H1 (cell line): ENCODE measurements around the gene CCDC71L. TPM values are rescaled to one million over a fixed set of nuclear protein-coding genes. Genes with fewer than 3 reads are reported as not detected.

ENCODE experiments used
- CTCF ChIA-PET: fragments of 300-600 bp; sonication (Branson Sonifier 250); formaldehyde crosslinking; loops from one replicate; lab custom pipeline; 2021; ENCODE audit not compliant: partially characterized antibody; lab: Charles Lee
- POLR2A ChIA-PET: fragments of 300-600 bp; sonication (Branson Sonifier 250); formaldehyde crosslinking; loops from one replicate; lab custom pipeline; 2021; ENCODE audit warnings: inconsistent platforms; ENCODE audit not compliant: partially characterized antibody; lab: Charles Lee
- DNase-seq, 2 experiments: peaks; one replicate each; pipeline versions ENCODE4 v3.0.0 to v3.0.0-alpha.2; 2010 to 2022; ENCODE audit warnings: low spot score in 2 of 2, low read depth in 1 of 2, mixed read lengths in 1 of 2
- FAIRE-seq: peaks from 2 replicates; lab custom pipeline; 2011; peaks lifted over from hg19 to GRCh38; lab: Jason Lieb, UNC
- H2AFZ ChIP-seq: 2 replicates; pipeline ENCODE4 v1.8.1; 2012; ENCODE audit warnings: low read length, inconsistent platforms
- H2AK5ac ChIP-seq: 2 replicates; pipeline ENCODE4 v1.6.1; 2013; ENCODE audit warnings: low read depth, low read length
- H2BK120ac ChIP-seq: replicated peaks from 2 replicates; pipeline ENCODE3; 2013; ENCODE audit warnings: low read depth, low read length, inconsistent platforms
- H2BK12ac ChIP-seq: 2 replicates; pipeline ENCODE4 v1.6.1; 2013; ENCODE audit warnings: low read depth, low read length
- H2BK15ac ChIP-seq: 2 replicates; pipeline ENCODE4 v1.6.1; 2013; ENCODE audit warnings: low read length
- H2BK20ac ChIP-seq: 2 replicates; pipeline ENCODE4 v1.6.1; 2013; ENCODE audit warnings: low read length
- H2BK5ac ChIP-seq: 2 replicates; pipeline ENCODE4 v1.6.1; 2013; ENCODE audit warnings: low read depth, low read length
- H3K14ac ChIP-seq: 2 replicates; pipeline ENCODE4 v1.6.1; 2013; ENCODE audit warnings: inconsistent platforms; ENCODE audit not compliant: insufficient read length
- H3K18ac ChIP-seq: 2 replicates; pipeline ENCODE4 v1.6.1; 2013; ENCODE audit warnings: low read length; ENCODE audit errors: extremely low read depth
- H3K23ac ChIP-seq: 2 replicates; pipeline ENCODE4 v1.6.1; 2013; ENCODE audit warnings: inconsistent platforms; ENCODE audit not compliant: insufficient read length
- H3K23me2 ChIP-seq: 2 replicates; pipeline ENCODE4 v1.6.1; 2013; ENCODE audit warnings: low read depth, low read length
- H3K27ac ChIP-seq: 2 replicates; pipeline ENCODE4 v1.6.1; 2011; ENCODE audit warnings: low read depth, low read length, inconsistent platforms
- H3K27me3 ChIP-seq, 4 experiments: replicated peaks in 1 of 4; 1 replicate in 1 of 4; 2 replicates in 3 of 4; pipeline versions ENCODE4 v1.6.1 to v1.8.1; 2011 to 2013; ENCODE audit warnings: low read length in 3 of 4, mild to moderate bottlenecking in 3 of 4, inconsistent platforms in 2 of 4, mixed read lengths in 2 of 4, moderate library complexity in 1 of 4; ENCODE audit not compliant: control insufficient read depth in 3 of 4, insufficient read depth in 3 of 4; ENCODE audit errors: extremely low read depth in 1 of 4
- H3K36me3 ChIP-seq, 4 experiments: 2 replicates each; pipeline versions ENCODE4 v1.6.1 to v1.8.1; 2011 to 2013; ENCODE audit warnings: mild to moderate bottlenecking in 4 of 4, low read length in 3 of 4, moderate library complexity in 2 of 4, control low read depth in 1 of 4, inconsistent platforms in 1 of 4; ENCODE audit not compliant: insufficient read depth in 4 of 4, control insufficient read depth in 2 of 4
- H3K4ac ChIP-seq: replicated peaks from 2 replicates; pipeline ENCODE3; 2013; ENCODE audit warnings: low read length, low read depth, mixed read lengths, inconsistent platforms; ENCODE audit not compliant: insufficient read length
- H3K4me1 ChIP-seq, 4 experiments: replicated peaks in 1 of 4; 1 replicate in 1 of 4; 2 replicates in 3 of 4; pipeline versions ENCODE4 v1.6.1 to v1.8.1; 2011 to 2013; ENCODE audit warnings: low read length in 3 of 4, inconsistent platforms in 2 of 4, mixed read lengths in 1 of 4; ENCODE audit not compliant: insufficient read depth in 4 of 4, control insufficient read depth in 3 of 4
- H3K4me2 ChIP-seq, 2 experiments: 2 replicates each; pipeline versions ENCODE4 v1.6.1 to v1.8.1; 2011 to 2013; ENCODE audit warnings: low read depth in 2 of 2, low read length in 2 of 2, control low read depth in 1 of 2, inconsistent platforms in 1 of 2, mild to moderate bottlenecking in 1 of 2; ENCODE audit not compliant: insufficient read depth in 1 of 2
- H3K4me3 ChIP-seq, 4 experiments: fragments of 200-600, 300-600 bp in 1 of 4; sonication (generic), shearing (Covaris generic), sonication (Bioruptor Twin) in 1 of 4; 2 replicates each; pipeline versions ENCODE4 v1.5.1 to v1.8.1; 2011 to 2016; ENCODE audit warnings: low read length in 4 of 4, low read depth in 3 of 4, control low read depth in 2 of 4, inconsistent platforms in 2 of 4, mild to moderate bottlenecking in 2 of 4, mixed read lengths in 1 of 4, moderate library complexity in 1 of 4; ENCODE audit not compliant: insufficient read depth in 2 of 4; ENCODE audit errors: extremely low read depth in 1 of 4
- H3K56ac ChIP-seq: replicated peaks from 2 replicates; pipeline ENCODE3; 2013; ENCODE audit warnings: low read depth, mild to moderate bottlenecking, mixed read lengths, low read length, inconsistent platforms; ENCODE audit not compliant: insufficient read length
- H3K79me1 ChIP-seq: 2 replicates; pipeline ENCODE4 v1.6.1; 2013; ENCODE audit warnings: low read depth, low read length, control low read depth
- H3K79me2 ChIP-seq, 2 experiments: 2 replicates each; pipeline versions ENCODE4 v1.6.1 to v1.8.1; 2012 to 2013; ENCODE audit warnings: low read length in 2 of 2, mild to moderate bottlenecking in 2 of 2, inconsistent platforms in 1 of 2; ENCODE audit not compliant: insufficient read depth in 2 of 2, control insufficient read depth in 1 of 2
- H3K9ac ChIP-seq, 4 experiments: replicated peaks in 1 of 4; 1 replicate in 1 of 4; 2 replicates in 3 of 4; pipeline versions ENCODE4 v1.6.1 to v1.8.1; 2011 to 2013; ENCODE audit warnings: low read depth in 3 of 4, low read length in 3 of 4, control low read depth in 2 of 4, mild to moderate bottlenecking in 2 of 4, moderate library complexity in 2 of 4, inconsistent platforms in 1 of 4; ENCODE audit errors: extremely low read depth in 1 of 4
- H3K9me3 ChIP-seq, 2 experiments: 2 replicates each; pipeline versions ENCODE4 v1.6.1 to v1.8.1; 2012 to 2013; ENCODE audit warnings: mild to moderate bottlenecking in 2 of 2, moderate library complexity in 2 of 2, control low read depth in 1 of 2, inconsistent platforms in 1 of 2, low read depth in 1 of 2, low read length in 1 of 2, mixed read lengths in 1 of 2; ENCODE audit not compliant: insufficient read depth in 2 of 2
- H4K20me1 ChIP-seq, 2 experiments: replicated peaks in 1 of 2; 2 replicates each; pipeline versions ENCODE3 to v1.8.1; 2011 to 2013; ENCODE audit warnings: inconsistent platforms in 2 of 2, low read length in 2 of 2, mild to moderate bottlenecking in 1 of 2; ENCODE audit not compliant: insufficient read depth in 2 of 2, control insufficient read depth in 1 of 2
- H4K5ac ChIP-seq: 2 replicates; pipeline ENCODE4 v1.6.1; 2013; ENCODE audit warnings: low read length, low read depth, mixed read lengths, inconsistent platforms; ENCODE audit not compliant: insufficient read length
- H4K8ac ChIP-seq: 2 replicates; pipeline ENCODE4 v1.8.0; 2013; ENCODE audit warnings: mild to moderate bottlenecking, moderate library complexity, low read length, inconsistent platforms; ENCODE audit not compliant: insufficient read depth; ENCODE audit errors: extremely low read depth
- H4K91ac ChIP-seq: replicated peaks from 2 replicates; pipeline ENCODE3; 2013; ENCODE audit warnings: low read length, mixed read lengths, inconsistent platforms; ENCODE audit not compliant: insufficient read length
- KDM4A ChIP-seq: IDR thresholded peaks from one replicate; pipeline ENCODE4 v1.7.1; 2012; ENCODE audit warnings: low read depth, mild to moderate bottlenecking, moderate library complexity, low read length, inconsistent platforms; ENCODE audit not compliant: severe bottlenecking
- MAX ChIP-seq: IDR thresholded peaks from 2 replicates; pipeline ENCODE4 v1.6.1; 2012; ENCODE audit warnings: inconsistent platforms
- TCF12 ChIP-seq: IDR thresholded peaks from 2 replicates; pipeline ENCODE4 v1.6.1; 2011; ENCODE audit warnings: low read depth, mild to moderate bottlenecking, low read length
- WGBS, 2 experiments: shearing (Covaris generic) in 1 of 2; methylation state at CpG; one replicate each; pipeline versions ENCODE4 v1.1.6 to v1.1.7; 2013 to 2015; ENCODE audit warnings: low lambda C conversion rate in 2 of 2, mixed read lengths in 2 of 2, inconsistent platforms in 1 of 2, low coverage in 1 of 2, missing lambda C conversion rate in 1 of 2; ENCODE audit not compliant: insufficient replicate concordance in 2 of 2, insufficient coverage in 1 of 2, insufficient read length in 1 of 2; ENCODE audit errors: extremely low coverage in 1 of 2, missing lambda C conversion rate in 1 of 2; 5-methylcytosine and 5-hydroxymethylcytosine counted together
- polyA plus RNA-seq, 7 experiments: library from polyadenylated mRNA; depleted of rRNA in 3 of 7; stranded (reverse) in 5 of 7; unstranded in 2 of 7; fragments of >200 nt in 5 of 7; fragments of 200-250 nt in 2 of 7; gene quantifications; 1 replicate in 5 of 7; 2 replicates in 1 of 7; 4 replicates in 1 of 7; pipeline versions ENCODE4 v1.2.1 to v1.2.3, GENCODE V29; 2011 to 2013; ENCODE audit warnings: missing spikeins in 2 of 7, mixed read lengths in 2 of 7
- total RNA-seq: library from RNA; stranded (reverse); fragmentation: NEBNext Ultra II Directional; extraction: Animal tissue kit (Norgen Biotek cat#: 25700); gene quantifications from 2 replicates; pipeline ENCODE4 v1.2.1, GENCODE V29; 2021

The CCDC71L gene
- total and polyA plus RNA-seq, 2 of the 8 experiments (the other 6 are each of a cell fraction or from before 2014, with no cell fraction given): 12.5 to 16.7 TPM

- no peak overlapping the region for H3K9ac ChIP-seq
- H2BK5ac ChIP-seq: no peak overlapping the region
- no peak overlapping the region for H3K27ac ChIP-seq
- peak overlapping the region; percentile 68; the same call in 1 of the 2 replicates for H2AFZ ChIP-seq
- CTCF ChIA-PET: interaction anchor here (1.1 kb wide), 1 partner anchor 164 kb away, joined by 3 read pairs; no protein-coding TSS in a partner anchor
- no peak overlapping the region for H3K14ac ChIP-seq
- H3K79me2 ChIP-seq: no peaks in the 10 kb centered on the region
- no peak overlapping the region for H3K56ac ChIP-seq
- no peak overlapping the region for H4K91ac ChIP-seq
- H3K36me3 ChIP-seq: no peaks in the 10 kb centered on the region
- H2BK12ac ChIP-seq: no peak overlapping the region
- POLR2A ChIA-PET: interaction anchor here (0.7 kb wide), 1 partner anchor 225 kb away, joined by 3 read pairs; no protein-coding TSS in a partner anchor
- WGBS, 2 experiments: 91% methylated on average over 3 of the region's 3 CpGs; no CpG with 5 or more reads in 1 of the 2 experiments
- FAIRE-seq (no peak), DNase-seq (no peak)
- TF ChIP-seq TCF12 (no peak), MAX (no peak), KDM4A (no peak)
- H3K4me1 ChIP-seq: no peaks in the 10 kb centered on the region; a peak in 1 of 7 replicates
- no peaks in the 10 kb centered on the region for H3K23me2 ChIP-seq
- no peak overlapping the region for H2BK20ac ChIP-seq
- no peaks in the 10 kb centered on the region for H3K79me1 ChIP-seq
- no peak overlapping the region for H3K4ac ChIP-seq
- H2BK15ac ChIP-seq: no peak overlapping the region
- no peak overlapping the region for H3K23ac ChIP-seq
- H2AK5ac ChIP-seq: no peak overlapping the region
- no peaks in the 10 kb centered on the region for H3K9me3 ChIP-seq
- H3K27me3 ChIP-seq: no peaks in the 10 kb centered on the region; a peak in 1 of 7 replicates
- H4K8ac ChIP-seq: no peak overlapping the region
- no peak overlapping the region for H3K18ac ChIP-seq
- no peak overlapping the region for H3K4me2 ChIP-seq
- no peaks in the 10 kb centered on the region for H4K20me1 ChIP-seq
- H2BK120ac ChIP-seq: no peak overlapping the region
- no peak overlapping the region for H3K4me3 ChIP-seq
- no peak overlapping the region for H4K5ac ChIP-seq
Measured at GRCh38 chr7:106615808-106616707, 44.9 kb downstream of the CCDC71L start.
